NCI-H774 (cell line): ENCODE results near the gene EXOSC6.
"Not testable (repeated sequence)": the region's sequence is repeated elsewhere in the genome, so short reads cannot be mapped to it uniquely, and the experiment has no call there.

Experiments used
- DNase-seq: peaks from one replicate; lab custom pipeline; 2025; lab: John Stamatoyannopoulos, UW

Gene EXOSC6

DNA sequence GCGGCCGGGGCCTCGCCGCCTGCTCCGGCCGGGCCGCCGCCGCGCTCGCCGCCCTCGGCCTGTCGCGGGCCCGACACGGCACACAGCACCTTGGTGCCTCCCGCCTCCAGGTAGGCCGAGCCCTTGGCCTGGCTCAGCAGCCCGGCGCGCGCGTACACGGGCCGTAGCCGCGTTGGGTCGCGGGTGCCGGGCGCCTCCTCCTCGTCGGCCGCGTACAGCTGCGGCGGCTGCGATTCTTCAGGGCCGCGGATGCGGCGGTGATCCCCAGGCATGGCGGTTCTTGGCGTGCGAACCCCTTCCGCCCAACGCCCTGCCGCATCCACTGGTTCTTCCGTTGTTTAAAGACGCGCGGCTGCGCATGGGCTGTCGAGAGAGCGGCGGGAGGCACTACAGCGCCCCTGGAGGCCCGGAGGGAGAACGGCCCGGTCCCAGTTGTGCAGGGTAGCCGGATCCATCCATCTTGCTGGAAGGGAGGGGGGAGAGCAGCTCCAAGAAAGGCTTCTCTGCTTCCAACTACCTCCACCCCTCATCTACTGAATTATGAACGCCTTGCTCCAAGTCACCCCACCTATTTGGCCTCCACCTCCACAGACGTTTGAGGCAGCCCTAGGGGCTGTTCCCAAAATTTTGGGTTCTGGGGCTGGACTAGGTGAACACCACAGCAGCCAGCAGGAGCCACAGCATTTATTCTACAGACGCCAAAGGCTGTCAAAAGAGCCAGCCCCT is at the start of gene EXOSC6:
Gene EXOSC6, minus strand, starts transcription at position 312 of the 726 bp plus-strand sequence. Its CDS starts 40 bp downstream, at position 272.
- DNase-seq: peak; percentile 74

DNA sequence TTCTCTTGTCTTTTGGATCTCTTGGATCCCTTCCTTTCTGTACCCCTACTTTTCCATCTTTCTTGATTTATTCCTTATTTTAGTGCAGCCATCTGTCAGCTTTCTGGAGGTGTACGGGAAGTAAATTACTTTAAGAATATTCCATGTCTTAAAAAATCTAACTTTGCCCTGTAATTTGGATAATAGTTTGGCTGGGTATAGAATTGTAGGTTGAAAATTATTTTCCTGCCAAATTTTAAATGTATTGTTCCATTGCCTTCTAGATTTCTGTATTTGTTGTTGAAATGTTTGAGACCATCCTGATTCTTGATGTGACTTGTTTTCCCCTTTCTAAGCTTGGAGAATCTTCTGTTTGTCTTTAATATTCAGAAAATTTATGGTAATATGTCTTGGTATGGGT is 49.4 kb upstream of the EXOSC6 start:
- DNase-seq: no peak

GRCh38 chr16:70298988-70299938 is 47.5 kb upstream of the EXOSC6 start, which contains the start of gene DDX19B:
Gene DDX19B, plus strand, starts transcription at chr16:70299186. Its CDS starts 112 bp downstream, at chr16:70299298.
- peak; percentile 22 for DNase-seq

GRCh38 chr16:70295634-70296033 is 43.9 kb upstream of the EXOSC6 start:
- DNase-seq: no peak

- DNase-seq: no peak
Measured at GRCh38 chr16:70294385-70295025, 42.8 kb upstream of the EXOSC6 start.

GRCh38 chr16:70292148-70292547 is 40.4 kb upstream of the EXOSC6 start:
- not testable (repeated sequence) for DNase-seq

- no peak for DNase-seq
Measured at GRCh38 chr16:70290949-70291519, 39.3 kb upstream of the EXOSC6 start.

DNA sequence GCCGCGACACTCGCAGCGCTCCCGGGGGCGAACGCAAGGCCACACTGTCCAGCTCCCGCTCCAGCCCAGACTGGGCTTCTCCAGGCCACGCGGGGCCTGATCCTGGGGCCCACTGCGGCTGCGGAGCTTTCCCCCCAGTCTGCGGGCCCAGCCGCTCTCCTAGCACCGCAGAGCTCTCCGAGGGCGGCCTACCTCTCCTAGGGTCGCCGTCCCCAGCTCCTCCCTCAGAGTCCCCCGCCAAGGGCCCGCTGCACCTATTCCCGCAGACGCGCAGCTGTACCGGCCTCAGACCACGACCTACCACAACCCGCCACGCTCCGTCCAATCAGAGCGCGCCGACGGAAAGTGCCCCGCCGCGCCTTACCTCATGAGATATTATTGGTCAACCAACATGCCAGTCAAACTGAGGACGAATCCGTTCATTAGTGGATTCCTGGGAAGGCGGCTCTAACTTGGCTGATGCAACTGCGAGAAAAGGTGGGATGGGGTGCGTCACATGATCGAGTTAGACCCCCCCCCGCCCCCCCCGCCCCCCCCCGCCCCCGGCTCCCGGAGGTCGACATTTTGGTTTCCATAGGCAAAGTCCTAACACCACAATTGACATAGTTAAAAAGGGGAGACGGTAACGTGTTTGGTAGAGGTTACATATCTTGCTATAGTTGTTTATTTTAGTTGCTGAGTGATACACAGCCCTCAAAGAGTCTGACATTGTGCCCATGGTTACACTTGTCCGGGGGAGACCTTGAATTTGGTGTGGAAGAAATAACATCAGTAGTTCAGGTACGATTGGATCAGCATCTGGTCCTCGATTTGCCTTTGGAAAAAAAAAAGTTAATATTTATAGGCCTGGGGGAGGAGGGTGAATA is 37.7 kb upstream of the EXOSC6 start, which contains the start of gene AARS1:
Gene AARS1, minus strand, starts transcription at position 278 of the 866 bp plus-strand sequence. CDS start 6,743 bp downstream, outside the sequence.
- DNase-seq: peak; percentile 93

DNA sequence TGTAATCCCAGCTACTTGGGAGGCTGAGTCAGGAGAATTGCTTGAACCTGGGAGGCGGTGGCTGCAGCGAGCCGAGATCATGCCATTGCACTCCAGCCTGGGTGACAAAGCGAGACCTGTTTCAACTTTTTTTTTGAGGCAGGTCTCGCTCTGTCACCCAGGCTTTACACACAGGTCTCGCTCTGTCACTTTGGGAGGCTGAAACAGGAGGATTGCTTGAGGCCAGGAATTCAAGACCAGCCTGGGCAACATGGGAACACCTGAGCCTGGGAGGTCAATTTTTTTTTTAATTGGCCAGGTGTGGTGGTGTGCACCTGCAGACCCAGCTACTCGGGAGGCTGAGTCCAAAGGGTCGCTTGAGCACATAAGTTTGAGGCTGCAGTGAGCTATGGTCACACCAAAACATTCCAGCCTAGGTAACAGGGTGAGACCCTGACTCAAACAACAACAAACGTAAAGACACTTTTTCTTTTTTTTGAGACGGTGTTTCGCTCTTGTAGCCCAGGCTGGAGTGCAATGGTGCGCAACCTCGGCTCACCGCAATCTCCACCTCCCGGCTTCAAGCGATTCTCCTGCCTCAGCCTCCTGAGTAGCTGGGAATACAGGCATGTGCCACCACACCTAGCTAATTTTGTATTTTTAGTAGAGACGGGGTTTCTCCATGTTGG is 35.7 kb upstream of the EXOSC6 start:
- not testable (repeated sequence) for DNase-seq

DNA sequence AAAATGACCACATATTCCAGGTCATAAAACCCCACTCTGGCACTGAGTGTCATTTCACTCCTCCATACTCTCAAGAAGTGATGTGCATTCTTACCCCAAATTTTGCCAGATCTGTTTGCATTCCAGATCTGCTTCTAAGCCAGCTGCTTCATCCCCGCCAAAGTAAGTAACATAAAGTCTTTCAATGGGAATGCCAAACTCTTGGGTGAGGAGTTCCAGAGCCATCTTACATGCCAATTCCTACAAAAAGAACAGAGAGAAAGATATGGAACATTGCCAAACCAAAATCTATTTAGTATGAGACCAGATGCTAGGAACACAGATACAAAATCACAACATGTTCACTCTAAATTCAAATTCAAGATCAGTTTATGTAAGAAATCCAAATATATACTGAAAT is 24.7 kb upstream of the EXOSC6 start:
- no peak for DNase-seq

DNA sequence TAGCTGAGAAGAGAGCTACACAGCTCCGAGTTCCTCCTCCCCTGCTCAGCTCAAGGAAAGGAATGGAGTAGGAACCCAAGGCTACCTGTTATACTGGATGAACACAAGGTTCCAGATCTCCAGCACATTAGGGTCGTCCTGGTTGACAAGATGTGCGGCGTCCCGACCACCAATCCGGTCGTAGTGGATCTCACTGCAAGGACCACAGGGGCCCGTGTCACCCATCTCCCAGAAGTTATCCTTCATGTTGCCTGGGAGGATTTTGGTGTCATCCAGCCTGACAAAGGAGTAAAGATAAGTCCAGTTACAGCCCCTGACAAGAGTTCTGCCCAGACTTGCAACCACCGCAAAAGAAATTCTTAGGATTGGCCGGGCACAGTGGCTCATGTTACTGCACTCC is 20.0 kb upstream of the EXOSC6 start:
- DNase-seq: no peak

GRCh38 chr16:70270176-70270575 is 18.4 kb upstream of the EXOSC6 start:
- no peak for DNase-seq

- no peak for DNase-seq
Measured at GRCh38 chr16:70269471-70269870, 17.7 kb upstream of the EXOSC6 start.

DNA sequence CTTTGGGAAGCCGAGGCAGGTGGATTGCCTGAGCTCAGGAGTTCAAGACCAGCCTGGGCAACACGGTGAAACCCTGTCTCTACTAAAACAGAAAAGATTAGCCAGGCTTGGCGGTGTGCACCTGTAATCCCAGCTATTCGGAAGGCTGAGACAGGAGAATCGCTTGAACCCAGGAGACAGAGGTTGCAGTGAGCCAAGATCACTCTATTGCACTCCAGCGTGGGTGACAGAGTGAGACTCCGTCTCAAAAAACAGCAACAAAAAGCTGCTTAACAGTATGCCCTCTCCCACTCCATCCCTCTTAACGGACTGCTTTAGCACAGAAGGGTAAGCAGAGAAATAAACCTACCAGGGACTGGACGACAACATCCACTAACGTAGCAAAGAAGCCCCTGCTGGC is 16.2 kb upstream of the EXOSC6 start:
- DNase-seq: not testable (repeated sequence)

DNA sequence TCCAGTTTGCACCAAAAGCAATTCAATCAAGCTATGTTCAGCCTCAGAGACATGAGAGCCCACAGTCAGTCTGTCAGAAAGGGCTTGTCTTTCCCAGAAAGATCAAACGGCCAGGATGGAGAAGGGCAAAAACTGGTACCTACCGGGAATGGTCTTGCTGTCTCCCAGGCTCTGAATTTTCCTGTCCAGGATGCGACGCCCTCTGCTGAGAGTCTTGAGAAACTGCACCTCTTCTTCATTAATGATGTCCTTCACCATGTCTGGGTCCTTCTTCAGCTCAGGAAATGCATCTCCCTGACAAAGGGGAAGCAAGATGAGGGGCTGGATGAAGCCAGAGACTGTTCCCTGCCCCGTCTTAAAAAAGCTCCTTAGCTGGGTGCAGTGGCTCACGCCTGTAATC is 15.8 kb upstream of the EXOSC6 start:
- no peak for DNase-seq

- DNase-seq: not testable (repeated sequence)
Measured at GRCh38 chr16:70259903-70260302, 8.2 kb upstream of the EXOSC6 start.

GRCh38 chr16:70258946-70259345 is 7.2 kb upstream of the EXOSC6 start:
- no peak for DNase-seq

- DNase-seq: no peak
Measured at GRCh38 chr16:70258065-70258464, 6.3 kb upstream of the EXOSC6 start.

- no peak for DNase-seq
Measured at GRCh38 chr16:70257391-70257790, 5.7 kb upstream of the EXOSC6 start.

- DNase-seq: no peak
Measured at GRCh38 chr16:70255574-70255973, 3.8 kb upstream of the EXOSC6 start.
